ENCODE data around the gene MS4A4E.

MS4A4E gene

GRCh38 chr11:60257956-60258722, 15.2 kb upstream of the MS4A4E start:
- TF ChIP-seq, protein P1, sequence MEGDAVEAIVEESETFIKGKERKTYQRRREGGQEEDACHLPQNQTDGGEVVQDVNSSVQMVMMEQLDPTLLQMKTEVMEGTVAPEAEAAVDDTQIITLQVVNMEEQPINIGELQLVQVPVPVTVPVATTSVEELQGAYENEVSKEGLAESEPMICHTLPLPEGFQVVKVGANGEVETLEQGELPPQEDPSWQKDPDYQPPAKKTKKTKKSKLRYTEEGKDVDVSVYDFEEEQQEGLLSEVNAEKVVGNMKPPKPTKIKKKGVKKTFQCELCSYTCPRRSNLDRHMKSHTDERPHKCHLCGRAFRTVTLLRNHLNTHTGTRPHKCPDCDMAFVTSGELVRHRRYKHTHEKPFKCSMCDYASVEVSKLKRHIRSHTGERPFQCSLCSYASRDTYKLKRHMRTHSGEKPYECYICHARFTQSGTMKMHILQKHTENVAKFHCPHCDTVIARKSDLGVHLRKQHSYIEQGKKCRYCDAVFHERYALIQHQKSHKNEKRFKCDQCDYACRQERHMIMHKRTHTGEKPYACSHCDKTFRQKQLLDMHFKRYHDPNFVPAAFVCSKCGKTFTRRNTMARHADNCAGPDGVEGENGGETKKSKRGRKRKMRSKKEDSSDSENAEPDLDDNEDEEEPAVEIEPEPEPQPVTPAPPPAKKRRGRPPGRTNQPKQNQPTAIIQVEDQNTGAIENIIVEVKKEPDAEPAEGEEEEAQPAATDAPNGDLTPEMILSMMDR (IDR thresholded peaks at IDR 0.05; ENCODE audit: control insufficient read depth, insufficient read depth, low read depth, low read length, missing control alignments) = no peak
- no peak for DNase-seq (ENCODE audit: low read depth)
- H3K4me3 ChIP-seq (ENCODE audit: control insufficient read depth, low read depth, low read length) = no peak overlapping the region

GRCh38 chr11:60252213-60253108, 9.5 kb upstream of the MS4A4E start:
- TF ChIP-seq, protein P1 (IDR thresholded peaks at IDR 0.05; ENCODE audit: control insufficient read depth, insufficient read depth, low read depth, low read length, missing control alignments) = no peak
- H3K4me3 ChIP-seq (ENCODE audit: control insufficient read depth, low read depth, low read length) = no peak overlapping the region
- no peak for DNase-seq (ENCODE audit: low read depth)

- no peak overlapping the region for H3K4me3 ChIP-seq (ENCODE audit: control insufficient read depth, low read depth, low read length)
- TF ChIP-seq, protein P1 (IDR thresholded peaks at IDR 0.05; ENCODE audit: control insufficient read depth, insufficient read depth, low read depth, low read length, missing control alignments) = no peak
- DNase-seq (ENCODE audit: low read depth) = no peak
Observed at GRCh38 chr11:60251485-60252212, 8.7 kb upstream of the MS4A4E start.

DNA sequence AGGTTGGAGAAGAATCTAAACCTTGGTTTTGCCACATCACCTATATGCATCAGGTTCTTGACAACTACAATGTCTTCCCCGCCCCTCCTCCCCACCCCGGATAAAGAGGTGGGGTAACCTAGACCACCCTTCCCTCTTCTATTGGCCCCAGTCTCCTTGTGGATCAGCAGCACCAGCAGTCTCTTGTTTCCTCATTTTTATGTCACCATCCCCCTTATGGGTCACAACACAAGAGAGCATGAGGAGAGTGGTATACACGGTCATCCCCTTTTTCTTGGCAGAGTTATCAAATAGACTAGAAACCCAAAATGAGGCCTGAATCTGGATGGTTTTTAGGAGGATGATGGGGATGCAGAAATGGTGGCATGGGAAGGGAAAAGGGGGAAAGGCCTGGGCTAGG, 1.2 kb downstream of the MS4A4E start:
- H3K4me3 ChIP-seq (ENCODE audit: control insufficient read depth, low read depth, low read length) = no peak overlapping the region
- TF ChIP-seq, protein P1 (IDR thresholded peaks at IDR 0.05; ENCODE audit: control insufficient read depth, insufficient read depth, low read depth, low read length, missing control alignments) = no peak
- DNase-seq (ENCODE audit: low read depth) = no peak

- TF ChIP-seq, protein P1 (IDR thresholded peaks at IDR 0.05; ENCODE audit: control insufficient read depth, insufficient read depth, low read depth, low read length, missing control alignments) = no peak
- H3K4me3 ChIP-seq (ENCODE audit: control insufficient read depth, low read depth, low read length) = no peak overlapping the region
- no peak for DNase-seq (ENCODE audit: low read depth)
Observed at GRCh38 chr11:60240662-60241061, 2.3 kb downstream of the MS4A4E start.

DNA sequence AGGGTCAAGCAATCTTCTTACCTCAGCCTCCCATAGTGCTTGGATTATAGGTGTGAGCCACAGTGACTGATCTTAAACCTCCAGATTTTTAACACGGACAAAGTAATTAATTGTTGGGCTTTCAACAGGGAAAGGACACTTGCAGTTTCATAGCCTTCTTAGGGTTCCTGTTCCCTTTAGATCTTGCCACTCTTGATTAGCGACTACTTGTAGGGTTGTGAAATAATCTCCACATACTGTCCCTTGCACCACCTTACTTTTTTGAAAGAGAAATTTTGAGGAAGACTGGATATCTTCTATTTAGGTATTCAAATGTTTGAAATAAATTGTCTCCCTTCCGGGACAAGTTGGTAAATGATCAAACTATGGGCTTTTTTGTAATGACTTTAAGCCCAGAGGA, 7.6 kb downstream of the MS4A4E start:
- DNase-seq (ENCODE audit: low read depth) = no peak
- TF ChIP-seq, protein P1 (IDR thresholded peaks at IDR 0.05; ENCODE audit: control insufficient read depth, insufficient read depth, low read depth, low read length, missing control alignments) = no peak
- H3K4me3 ChIP-seq (ENCODE audit: control insufficient read depth, low read depth, low read length) = no peak overlapping the region

Data from AG09309 (cell line).